Upper lobe of left lung (tissue), 4 donors: Measurements from ENCODE around the gene ZFR2.

Source experiments
- POLR2A ChIP-seq, 4 donors: fragments of 450-650 bp; IDR thresholded peaks; one replicate each; pipeline ENCODE4 v1.5.1; 2016 to 2017; ENCODE audit warnings: antibody characterized with exemption in 4 of 4, mild to moderate bottlenecking in 2 of 4
- TF ChIP-seq, protein P1 (sequence below), 6 experiments: fragments of 450-650 bp in 4 of 6; fragments of 200-600 bp in 2 of 6; sonication (generic) in 2 of 6; IDR thresholded peaks; one replicate each; pipeline ENCODE4 v1.5.1; 2016 to 2019; ENCODE audit warnings: antibody characterized with exemption in 6 of 6

DNA sequence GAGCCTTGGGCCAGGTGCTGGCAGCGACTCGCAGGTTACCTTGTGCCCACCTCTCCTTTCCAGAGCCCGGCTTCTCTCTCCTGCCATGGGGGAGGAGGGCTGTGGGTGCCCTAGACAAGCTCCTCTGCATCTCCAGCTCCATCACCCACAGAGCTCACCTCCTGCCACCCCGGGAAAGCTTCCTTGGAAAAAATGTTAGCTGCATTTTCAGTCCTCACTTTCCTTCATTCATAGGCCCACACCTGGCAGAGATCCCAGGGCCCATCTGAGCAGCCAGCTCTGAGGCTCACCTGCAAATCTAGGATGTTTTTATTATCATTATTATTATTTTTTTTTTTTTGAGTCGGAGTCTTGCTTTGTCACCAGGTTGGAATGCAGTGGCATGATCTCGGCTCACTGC, 36.8 kb downstream of the ZFR2 start:
- TF ChIP-seq, protein P1, sequence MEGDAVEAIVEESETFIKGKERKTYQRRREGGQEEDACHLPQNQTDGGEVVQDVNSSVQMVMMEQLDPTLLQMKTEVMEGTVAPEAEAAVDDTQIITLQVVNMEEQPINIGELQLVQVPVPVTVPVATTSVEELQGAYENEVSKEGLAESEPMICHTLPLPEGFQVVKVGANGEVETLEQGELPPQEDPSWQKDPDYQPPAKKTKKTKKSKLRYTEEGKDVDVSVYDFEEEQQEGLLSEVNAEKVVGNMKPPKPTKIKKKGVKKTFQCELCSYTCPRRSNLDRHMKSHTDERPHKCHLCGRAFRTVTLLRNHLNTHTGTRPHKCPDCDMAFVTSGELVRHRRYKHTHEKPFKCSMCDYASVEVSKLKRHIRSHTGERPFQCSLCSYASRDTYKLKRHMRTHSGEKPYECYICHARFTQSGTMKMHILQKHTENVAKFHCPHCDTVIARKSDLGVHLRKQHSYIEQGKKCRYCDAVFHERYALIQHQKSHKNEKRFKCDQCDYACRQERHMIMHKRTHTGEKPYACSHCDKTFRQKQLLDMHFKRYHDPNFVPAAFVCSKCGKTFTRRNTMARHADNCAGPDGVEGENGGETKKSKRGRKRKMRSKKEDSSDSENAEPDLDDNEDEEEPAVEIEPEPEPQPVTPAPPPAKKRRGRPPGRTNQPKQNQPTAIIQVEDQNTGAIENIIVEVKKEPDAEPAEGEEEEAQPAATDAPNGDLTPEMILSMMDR (IDR thresholded peaks at IDR 0.05), result no peak
- no peak for TF ChIP-seq POLR2A (IDR thresholded peaks at IDR 0.05)
